Smooth muscle cell (in vitro differentiated cells): ENCODE measurements around the gene METTL2B. TPM values are rescaled to one million over a fixed set of nuclear protein-coding genes. Genes with fewer than 3 reads are reported as not detected.
"Not testable (repeated sequence)": the region's sequence is repeated elsewhere in the genome, so short reads cannot be mapped to it uniquely, and the experiment has no call there.

Experiments used
- DNase-seq: peaks from one replicate; lab custom pipeline; 2025; ENCODE audit not compliant: unreplicated experiment; lab: John Stamatoyannopoulos, UW
- H2AFZ ChIP-seq: fragments of 200-600 bp; sonication (generic); 2 replicates; pipeline ENCODE4 v1.6.0; 2016; ENCODE audit warnings: antibody characterized with exemption, low read depth, mild to moderate bottlenecking
- H3F3A ChIP-seq: fragments of 200-600 bp; sonication (generic); 2 replicates; pipeline ENCODE4 v1.6.0; 2017; ENCODE audit warnings: antibody characterized with exemption, low read depth
- H3K27ac ChIP-seq: fragments of 200-600 bp; sonication (generic); 2 replicates; pipeline ENCODE4 v1.5.1; 2016; ENCODE audit warnings: low read depth, mild to moderate bottlenecking
- H3K27me3 ChIP-seq: fragments of 200-600 bp; sonication (generic); 2 replicates; pipeline ENCODE4 v1.6.1; 2016; ENCODE audit warnings: low read depth, mild to moderate bottlenecking
- H3K36me3 ChIP-seq: fragments of 200-600 bp; sonication (generic); 2 replicates; pipeline ENCODE4 v1.5.1; 2016; ENCODE audit warnings: low read depth
- H3K4me1 ChIP-seq: fragments of 200-600 bp; sonication (generic); 2 replicates; pipeline ENCODE4 v1.5.1; 2016; ENCODE audit warnings: low read depth
- H3K4me2 ChIP-seq: fragments of 200-600 bp; sonication (generic); 2 replicates; pipeline ENCODE4 v1.6.0; 2016; ENCODE audit warnings: mild to moderate bottlenecking
- H3K4me3 ChIP-seq: fragments of 200-600 bp; sonication (generic); 2 replicates; pipeline ENCODE4 v1.5.1; 2016; ENCODE audit warnings: mild to moderate bottlenecking
- H3K79me2 ChIP-seq: fragments of 200-600 bp; sonication (generic); 2 replicates; pipeline ENCODE4 v1.6.0; 2016; ENCODE audit warnings: low read depth, mild to moderate bottlenecking
- H3K9ac ChIP-seq: fragments of 200-600 bp; sonication (generic); 2 replicates; pipeline ENCODE4 v1.6.0; 2016; ENCODE audit warnings: low read depth
- H3K9me3 ChIP-seq: fragments of 200-600 bp; sonication (generic); replicated peaks from 2 replicates; pipeline ENCODE4 v1.5.1; 2016; ENCODE audit warnings: low read depth
- H4K20me1 ChIP-seq: fragments of 200-600 bp; sonication (generic); 2 replicates; pipeline ENCODE4 v1.6.0; 2016; ENCODE audit warnings: low read depth
- whole genome bisulfite sequencing: methylation state at CpG from one replicate; pipeline ENCODE4 v1.1.7; 2016; ENCODE audit warnings: low lambda C conversion rate; 5-methylcytosine and 5-hydroxymethylcytosine counted together
- polyA plus RNA-seq: library from polyadenylated mRNA; unstranded; fragments of >200 nt; fragmentation: Nextera tagmentation; extraction: Ambion mirVana; gene quantifications from 2 replicates; pipeline ENCODE4 v1.2.1, GENCODE V29; 2016
- total RNA-seq: library from RNA; depleted of rRNA; stranded (reverse); fragments of >200 nt; gene quantifications from 2 replicates; pipeline ENCODE4 v1.2.3, GENCODE V29; 2014
- TF ChIP-seq, protein P1 (sequence below): fragments of 200-600 bp; sonication (generic); IDR thresholded peaks from 2 replicates; pipeline ENCODE4 v1.5.1; 2017; ENCODE audit warnings: borderline replicate concordance, mild to moderate bottlenecking, antibody characterized with exemption; ENCODE audit not compliant: insufficient read depth, poor library complexity, severe bottlenecking

METTL2B gene
- total RNA-seq (25.7 and 28.9 TPM in 2 replicates), polyA plus RNA-seq (11.9 and 13.1 TPM in 2 replicates)

GRCh38 chr7:128476402-128477335, at the start of gene METTL2B:
Gene METTL2B (plus strand): TSS chr7:128476748. CDS start chr7:128476766, 18 bp downstream.
- Histone ChIP-seq H2AFZ (peak within 1 kb of the TSS; percentile 95), H3K79me2 (peaks cover 26% of the 10 kb centered on the region), H3K27ac (peak within 1 kb of the TSS; percentile 85), H3K4me3 (peak within 1 kb of the TSS; percentile 96), H3K9ac (peak within 1 kb of the TSS; percentile 93), H3K4me1 (peaks cover 11% of the 10 kb centered on the region), H3K4me2 (peak within 1 kb of the TSS; percentile 98)
- 1% methylated on average over 61 of the region's 62 CpGs for WGBS
- H4K20me1 ChIP-seq, H3K9me3 ChIP-seq, H3K36me3 ChIP-seq, H3F3A ChIP-seq, H3K27me3 ChIP-seq: not testable (repeated sequence)
- peak; percentile 67 for DNase-seq
- TF ChIP-seq, protein P1, sequence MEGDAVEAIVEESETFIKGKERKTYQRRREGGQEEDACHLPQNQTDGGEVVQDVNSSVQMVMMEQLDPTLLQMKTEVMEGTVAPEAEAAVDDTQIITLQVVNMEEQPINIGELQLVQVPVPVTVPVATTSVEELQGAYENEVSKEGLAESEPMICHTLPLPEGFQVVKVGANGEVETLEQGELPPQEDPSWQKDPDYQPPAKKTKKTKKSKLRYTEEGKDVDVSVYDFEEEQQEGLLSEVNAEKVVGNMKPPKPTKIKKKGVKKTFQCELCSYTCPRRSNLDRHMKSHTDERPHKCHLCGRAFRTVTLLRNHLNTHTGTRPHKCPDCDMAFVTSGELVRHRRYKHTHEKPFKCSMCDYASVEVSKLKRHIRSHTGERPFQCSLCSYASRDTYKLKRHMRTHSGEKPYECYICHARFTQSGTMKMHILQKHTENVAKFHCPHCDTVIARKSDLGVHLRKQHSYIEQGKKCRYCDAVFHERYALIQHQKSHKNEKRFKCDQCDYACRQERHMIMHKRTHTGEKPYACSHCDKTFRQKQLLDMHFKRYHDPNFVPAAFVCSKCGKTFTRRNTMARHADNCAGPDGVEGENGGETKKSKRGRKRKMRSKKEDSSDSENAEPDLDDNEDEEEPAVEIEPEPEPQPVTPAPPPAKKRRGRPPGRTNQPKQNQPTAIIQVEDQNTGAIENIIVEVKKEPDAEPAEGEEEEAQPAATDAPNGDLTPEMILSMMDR = peak; percentile 19

GRCh38 chr7:128427289-128427891, 49.2 kb upstream of the METTL2B start:
- no peak overlapping the region for H2AFZ ChIP-seq
- no peaks in the 10 kb centered on the region for H3K27me3 ChIP-seq
- no peak overlapping the region for H3K4me3 ChIP-seq
- H3K27ac ChIP-seq = no peak overlapping the region
- no peak overlapping the region for H3K9ac ChIP-seq
- H3K4me1 ChIP-seq = no peaks in the 10 kb centered on the region
- no peaks in the 10 kb centered on the region for H4K20me1 ChIP-seq
- no peaks in the 10 kb centered on the region for H3K36me3 ChIP-seq
- H3K9me3 ChIP-seq = no peaks in the 10 kb centered on the region
- no peak overlapping the region for H3K4me2 ChIP-seq
- WGBS = 22% methylated on average over 7 of the region's 7 CpGs
- TF ChIP-seq, protein P1 = peak; percentile 73
- DNase-seq = no peak
- no peaks in the 10 kb centered on the region for H3F3A ChIP-seq
- H3K79me2 ChIP-seq = no peaks in the 10 kb centered on the region

DNA sequence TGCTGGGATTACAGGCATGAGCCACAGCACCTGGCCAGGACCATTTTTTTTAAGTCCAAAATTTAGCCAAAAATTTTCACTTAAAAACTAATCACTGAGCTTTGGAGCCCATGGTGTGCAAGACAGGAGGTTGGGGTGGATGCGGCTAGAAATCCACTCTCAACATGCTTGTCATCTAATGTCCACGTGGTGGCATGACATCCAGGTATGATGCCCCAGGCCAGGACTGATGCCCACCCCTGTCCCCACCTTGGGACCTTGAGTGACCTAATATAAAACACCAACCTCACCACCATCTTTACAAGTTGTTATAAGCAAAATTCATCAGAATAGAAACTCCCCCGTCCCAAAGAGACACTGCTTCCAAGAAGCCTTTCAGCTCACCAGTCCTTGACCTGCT, 46.3 kb upstream of the METTL2B start:
- H3K27me3 ChIP-seq = no peaks in the 10 kb centered on the region
- H3K4me2 ChIP-seq = no peak overlapping the region
- no peak overlapping the region for H3K9ac ChIP-seq
- no peaks in the 10 kb centered on the region for H4K20me1 ChIP-seq
- H3K9me3 ChIP-seq = no peaks in the 10 kb centered on the region
- 79% methylated on average over 3 of the region's 3 CpGs for WGBS
- no peak for DNase-seq
- H3K79me2 ChIP-seq = no peaks in the 10 kb centered on the region
- no peaks in the 10 kb centered on the region for H3F3A ChIP-seq
- TF ChIP-seq, protein P1 = no peak
- no peak overlapping the region for H3K27ac ChIP-seq
- H3K36me3 ChIP-seq = no peaks in the 10 kb centered on the region
- no peak overlapping the region for H3K4me3 ChIP-seq
- no peak overlapping the region for H2AFZ ChIP-seq
- H3K4me1 ChIP-seq = no peaks in the 10 kb centered on the region
